GM12878 (cell line): ENCODE measurements around the gene FTCDNL1. TPM values are rescaled to one million over a fixed set of nuclear protein-coding genes. Genes with fewer than 3 reads are reported as not detected.

Source experiments
- ATAC-seq: fragments of 200-7000 bp; cut with Tn5 transposase; 3 replicates; pipeline ENCODE4 v1.9.1; 2020; ENCODE audit warnings: mild to moderate bottlenecking, moderate library complexity
- BruUV-seq: library from RNA; stranded (reverse); fragments of 400-500 nt; replicated peaks from 2 replicates; lab custom pipeline; 2021; lab: Mats Ljungman, UMichigan
- CTCF ChIA-PET: fragments of 300-600 bp; sonication (Branson Sonifier 250); formaldehyde crosslinking; extraction: SDS; loops from one replicate; lab custom pipeline; 2021; ENCODE audit warnings: inconsistent platforms; lab: Yijun Ruan, JAX
- POLR2A ChIA-PET: fragments of 350-600 bp; formaldehyde crosslinking; extraction: SDS; loops from one replicate; lab custom pipeline; 2021; ENCODE audit warnings: inconsistent platforms; lab: Charles Lee
- RAD21 ChIA-PET: fragments of 300-600 bp; sonication (Branson Sonifier 250); formaldehyde crosslinking; loops from one replicate; lab custom pipeline; 2023; ENCODE audit warnings: antibody characterized with exemption; ENCODE audit not compliant: unreplicated experiment; lab: Charles Lee
- SMC1A ChIA-PET: fragments of 300-600 bp; sonication (Branson Sonifier 250); formaldehyde crosslinking; loops from one replicate; lab custom pipeline; 2023; ENCODE audit not compliant: unreplicated experiment, uncharacterized antibody; lab: Charles Lee
- DNase-seq: peaks from one replicate; pipeline ENCODE4 v3.0.0-alpha.2; 2011; ENCODE audit warnings: low read depth, low spot score
- FAIRE-seq: peaks from 3 replicates; lab custom pipeline; 2011; peaks lifted over from hg19 to GRCh38; lab: Jason Lieb, UNC
- H2AFZ ChIP-seq: 2 replicates; pipeline ENCODE4 v1.6.0; 2011; ENCODE audit warnings: low read depth, low read length, control low read depth; ENCODE audit not compliant: control insufficient read depth
- H3K27ac ChIP-seq: 2 replicates; pipeline ENCODE4 v1.5.1; 2011; ENCODE audit warnings: control low read depth; ENCODE audit not compliant: control insufficient read depth, insufficient read depth
- H3K27me3 ChIP-seq, 2 experiments: replicated peaks in 1 of 2; 2 replicates each; pipeline versions ENCODE4 v1.6.0 to v1.6.1; 2011; ENCODE audit warnings: low read length in 1 of 2; ENCODE audit not compliant: control insufficient read depth in 2 of 2, insufficient read depth in 2 of 2
- H3K36me3 ChIP-seq, 2 experiments: 2 replicates each; pipeline ENCODE4 v1.5.1; 2011; ENCODE audit warnings: low read length in 1 of 2; ENCODE audit not compliant: control insufficient read depth in 2 of 2, insufficient read depth in 2 of 2
- H3K4me1 ChIP-seq: 2 replicates; pipeline ENCODE4 v1.6.1; 2011; ENCODE audit warnings: mild to moderate bottlenecking, low read length, moderate library complexity, mixed read lengths; ENCODE audit not compliant: control insufficient read depth, insufficient read depth
- H3K4me2 ChIP-seq: 2 replicates; pipeline ENCODE4 v1.6.0; 2011; ENCODE audit warnings: control low read depth; ENCODE audit not compliant: control insufficient read depth, insufficient read depth
- H3K4me3 ChIP-seq: fragments of 200-600 bp; sonication (generic); 2 replicates; pipeline ENCODE4 v1.5.1; 2016
- H3K79me2 ChIP-seq: 2 replicates; pipeline ENCODE4 v1.6.0; 2011; ENCODE audit warnings: low read length; ENCODE audit not compliant: control insufficient read depth, insufficient read depth
- H3K9ac ChIP-seq: 2 replicates; pipeline ENCODE4 v1.8.0; 2011; ENCODE audit warnings: low read length, control low read depth, mixed read lengths; ENCODE audit not compliant: control insufficient read depth, insufficient read depth
- H3K9me3 ChIP-seq: replicated peaks from 3 replicates; pipeline ENCODE4 v1.5.1; 2011; ENCODE audit warnings: mild to moderate bottlenecking, low read length; ENCODE audit not compliant: control insufficient read depth, insufficient read depth
- H4K20me1 ChIP-seq: 2 replicates; pipeline ENCODE4 v1.6.0; 2011; ENCODE audit not compliant: control insufficient read depth, insufficient read depth
- BACH1 ChIP-seq: fragments of 450-650 bp; IDR thresholded peaks from 2 replicates; pipeline ENCODE4 v1.6.1; 2017; ENCODE audit warnings: mild to moderate bottlenecking, borderline replicate concordance
- BHLHE40 ChIP-seq, 2 experiments: fragments of 450-650 bp in 1 of 2; IDR thresholded peaks; 2 replicates each; pipeline ENCODE4 v1.6.1; 2011 to 2017; ENCODE audit warnings: low read depth in 2 of 2, borderline replicate concordance in 1 of 2, improper control_type of control experiment in 1 of 2, low read length in 1 of 2, mild to moderate bottlenecking in 1 of 2
- MYB ChIP-seq: fragments of 150-350 bp; IDR thresholded peaks from 2 replicates; pipeline ENCODE4 v1.6.1; 2014; ENCODE audit warnings: mild to moderate bottlenecking, low read depth, low read length, borderline replicate concordance
- POLR2AphosphoS5 ChIP-seq: IDR thresholded peaks from 2 replicates; pipeline ENCODE4 v1.6.1; 2011; ENCODE audit warnings: mild to moderate bottlenecking, low read length, inconsistent platforms
- RBBP5 ChIP-seq: fragments of 200-600 bp; sonication (generic); conservative IDR thresholded peaks from 2 replicates; pipeline ENCODE4 v1.6.1; 2016
- RFX5 ChIP-seq: IDR thresholded peaks from 2 replicates; pipeline ENCODE4 v1.6.1; 2011; ENCODE audit warnings: low read depth, low read length, improper control_type of control experiment
- USF2 ChIP-seq: IDR thresholded peaks from 2 replicates; pipeline ENCODE4 v1.6.1; 2011; ENCODE audit warnings: low read depth, low read length, improper control_type of control experiment, borderline replicate concordance
- WGBS: methylation state at CpG from one replicate; pipeline ENCODE4 v1.1.6; 2016; ENCODE audit warnings: low lambda C conversion rate; ENCODE audit not compliant: insufficient replicate concordance, insufficient coverage; ENCODE audit errors: missing lambda C conversion rate; 5-methylcytosine and 5-hydroxymethylcytosine counted together
- in situ Hi-C: fragments of 300-500 bp; cut with MboI; formaldehyde crosslinking; loops from 9 replicates; pipeline ENCODE4 v1.14.3; 2018; ENCODE audit warnings: mixed read lengths
- intact Hi-C: fragments of 100-400 bp; cut with micrococcal nuclease; formaldehyde crosslinking; loops from one replicate; pipeline ENCODE4 v1.14.2; 2022; ENCODE audit not compliant: unreplicated experiment
- polyA plus RNA-seq, 11 experiments: library from polyadenylated mRNA; depleted of rRNA in 4 of 11; unstranded in 6 of 11; stranded (reverse) in 5 of 11; fragments of >200 nt; fragmentation: Nextera tagmentation in 4 of 11; fragmentation: Illumina TruSeq in 1 of 11; extraction: Ambion mirVana in 4 of 11; extraction: Trizol in 1 of 11; gene quantifications; 1 replicate in 1 of 11; 2 replicates in 10 of 11; pipeline versions ENCODE4 v1.2.1 to v1.2.3, GENCODE V29; 2011 to 2016; ENCODE audit warnings: inconsistent platforms in 2 of 11, missing spikeins in 2 of 11, low read depth in 1 of 11
- total RNA-seq, 4 experiments: library from RNA; depleted of rRNA in 3 of 4; stranded (reverse); fragments of >200 nt in 3 of 4; fragmentation: Illumina TruSeq in 1 of 4; extraction: Trizol in 1 of 4; gene quantifications; 2 replicates each; pipeline versions ENCODE4 v1.2.1 to v1.2.3, GENCODE V29; 2013 to 2021
- TF ChIP-seq, protein P1 (sequence below): fragments of 450-650 bp; conservative IDR thresholded peaks from 2 replicates; pipeline ENCODE4 v1.6.1; 2017; ENCODE audit warnings: mild to moderate bottlenecking, moderate library complexity
- TF ChIP-seq, protein P2 (sequence below): fragments of 450-650 bp; IDR thresholded peaks from 2 replicates; pipeline ENCODE4 v1.6.1; 2017; ENCODE audit warnings: borderline replicate concordance

Gene FTCDNL1
- total and polyA plus RNA-seq, 10 of the 15 experiments (the other 5 are each of a cell fraction or from before 2014, with no cell fraction given), result 0.15 to 3.9 (median 2.0) TPM

DNA sequence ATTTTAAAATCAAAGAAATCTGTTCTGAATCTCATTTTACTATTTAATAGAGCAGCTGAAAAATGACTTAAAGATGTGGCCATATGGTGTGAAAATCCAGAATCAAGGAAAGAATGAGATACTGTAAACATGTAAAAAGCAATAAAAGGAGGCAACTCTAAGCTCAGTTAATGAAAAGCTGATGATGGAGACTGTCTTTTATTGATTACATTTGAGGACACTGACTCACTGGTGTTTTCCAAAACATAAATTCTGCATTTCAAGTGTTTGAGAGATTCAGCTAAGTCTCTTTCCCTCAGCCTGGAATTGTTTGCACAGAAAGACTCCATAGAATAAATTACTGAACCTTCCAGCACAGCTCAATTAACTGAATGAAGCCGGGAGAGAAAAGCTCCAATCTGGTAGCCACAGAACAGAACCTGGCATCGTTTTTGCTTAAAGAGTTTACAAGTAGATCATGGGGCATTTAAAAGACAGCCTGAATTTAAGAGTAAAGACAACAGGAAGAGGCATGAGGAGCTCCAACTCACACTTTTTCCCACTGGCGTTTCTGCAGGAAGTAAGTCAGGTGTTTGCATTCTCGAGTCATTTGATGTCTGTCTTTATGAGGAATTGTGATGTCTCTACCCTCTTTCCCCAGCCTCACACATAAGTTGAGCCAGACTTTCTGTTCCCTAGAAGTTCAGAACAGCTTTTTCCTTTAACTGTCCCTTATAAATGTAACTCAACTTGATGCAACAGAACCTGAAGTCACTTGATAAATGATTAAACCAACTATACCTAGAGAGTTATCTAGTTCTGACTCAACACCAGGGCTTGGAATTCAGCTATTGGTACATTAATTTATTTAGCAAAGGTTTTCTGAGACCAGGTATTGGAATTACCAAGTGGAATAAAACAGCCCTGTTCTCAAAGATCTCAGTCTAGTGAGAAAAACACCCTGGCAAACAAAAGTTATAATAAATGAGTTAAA is 53.3 kb downstream of the FTCDNL1 start (continued):
- TF ChIP-seq, protein P1, sequence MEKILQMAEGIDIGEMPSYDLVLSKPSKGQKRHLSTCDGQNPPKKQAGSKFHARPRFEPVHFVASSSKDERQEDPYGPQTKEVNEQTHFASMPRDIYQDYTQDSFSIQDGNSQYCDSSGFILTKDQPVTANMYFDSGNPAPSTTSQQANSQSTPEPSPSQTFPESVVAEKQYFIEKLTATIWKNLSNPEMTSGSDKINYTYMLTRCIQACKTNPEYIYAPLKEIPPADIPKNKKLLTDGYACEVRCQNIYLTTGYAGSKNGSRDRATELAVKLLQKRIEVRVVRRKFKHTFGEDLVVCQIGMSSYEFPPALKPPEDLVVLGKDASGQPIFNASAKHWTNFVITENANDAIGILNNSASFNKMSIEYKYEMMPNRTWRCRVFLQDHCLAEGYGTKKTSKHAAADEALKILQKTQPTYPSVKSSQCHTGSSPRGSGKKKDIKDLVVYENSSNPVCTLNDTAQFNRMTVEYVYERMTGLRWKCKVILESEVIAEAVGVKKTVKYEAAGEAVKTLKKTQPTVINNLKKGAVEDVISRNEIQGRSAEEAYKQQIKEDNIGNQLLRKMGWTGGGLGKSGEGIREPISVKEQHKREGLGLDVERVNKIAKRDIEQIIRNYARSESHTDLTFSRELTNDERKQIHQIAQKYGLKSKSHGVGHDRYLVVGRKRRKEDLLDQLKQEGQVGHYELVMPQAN, result no peak
- TF ChIP-seq MYB, result no peak
- TF ChIP-seq RBBP5, result no peak
- TF ChIP-seq, all 136 proteins: peak for 0

DNA sequence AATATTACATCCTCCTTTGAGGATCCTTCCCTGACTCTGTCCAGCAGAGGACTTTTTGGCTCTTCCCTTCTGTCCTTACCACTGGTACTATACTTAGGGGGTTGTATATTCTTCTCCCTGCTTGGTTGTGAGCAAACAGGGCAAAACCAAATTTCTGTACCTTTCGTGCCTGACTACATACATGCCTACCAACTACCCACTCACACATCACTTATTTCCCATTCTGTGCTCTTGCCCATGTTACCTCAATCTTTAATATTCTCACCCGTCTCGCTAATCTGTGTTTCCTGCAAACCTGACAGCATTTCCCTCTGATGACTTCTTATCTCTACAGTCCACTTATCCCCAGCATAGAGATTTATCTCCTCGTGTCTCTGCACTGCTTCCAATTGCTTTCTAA is 58.6 kb downstream of the FTCDNL1 start:
- intact Hi-C loops, result no loop called here
- whole genome bisulfite sequencing, result 16% methylated on average over 4 of the region's 4 CpGs
- Histone ChIP-seq H3K4me3 (no peak overlapping the region), H3K79me2 (no peaks in the 10 kb centered on the region), H4K20me1 (no peaks in the 10 kb centered on the region), H3K4me1 (no peaks in the 10 kb centered on the region), H3K27ac (no peak overlapping the region), H3K9ac (no peak overlapping the region), H2AFZ (no peak overlapping the region), H3K4me2 (no peak overlapping the region), H3K9me3 (no peaks in the 10 kb centered on the region), H3K36me3 (no peaks in the 10 kb centered on the region), H3K27me3 (no peaks in the 10 kb centered on the region)
- in situ Hi-C loops, result no loop called here
- DNase-seq (no peak), FAIRE-seq (no peak), ATAC-seq (no peak)
- no TSS peak for BruUV-seq
- SMC1A ChIA-PET, result no interaction called here
- RAD21 ChIA-PET, result no interaction called here
- CTCF ChIA-PET, result no interaction called here
- TF ChIP-seq BACH1 (no peak), POLR2AphosphoS5 (no peak), BHLHE40 (IDR thresholded peaks at IDR 0.05; ENCODE audit: borderline replicate concordance in 1 of 2, low read depth in 2 of 2, low read length in 1 of 2) (no peak), RFX5 (no peak), USF2 (no peak)
- TF ChIP-seq, protein P2, sequence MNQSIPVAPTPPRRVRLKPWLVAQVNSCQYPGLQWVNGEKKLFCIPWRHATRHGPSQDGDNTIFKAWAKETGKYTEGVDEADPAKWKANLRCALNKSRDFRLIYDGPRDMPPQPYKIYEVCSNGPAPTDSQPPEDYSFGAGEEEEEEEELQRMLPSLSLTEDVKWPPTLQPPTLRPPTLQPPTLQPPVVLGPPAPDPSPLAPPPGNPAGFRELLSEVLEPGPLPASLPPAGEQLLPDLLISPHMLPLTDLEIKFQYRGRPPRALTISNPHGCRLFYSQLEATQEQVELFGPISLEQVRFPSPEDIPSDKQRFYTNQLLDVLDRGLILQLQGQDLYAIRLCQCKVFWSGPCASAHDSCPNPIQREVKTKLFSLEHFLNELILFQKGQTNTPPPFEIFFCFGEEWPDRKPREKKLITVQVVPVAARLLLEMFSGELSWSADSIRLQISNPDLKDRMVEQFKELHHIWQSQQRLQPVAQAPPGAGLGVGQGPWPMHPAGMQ, result no peak
- POLR2A ChIA-PET, result no interaction called here
